ENCODE data around the gene KRT77.

Gene KRT77

GRCh38 chr12:52685406-52685890 is 17.9 kb downstream of the KRT77 start:
- Histone ChIP-seq H3K36me3 (ENCODE audit: control insufficient read depth, insufficient read depth, low read length) (no peaks in the 10 kb centered on the region), H3K9me3 (ENCODE audit: control insufficient read depth, insufficient read depth, low read length) (no peaks in the 10 kb centered on the region), H3K4me3 (ENCODE audit: low read depth, low read length) (no peak overlapping the region), H3K9ac (ENCODE audit: low read depth, low read length) (no peak overlapping the region), H3K4me1 (ENCODE audit: control insufficient read depth, insufficient read depth, low read length) (0 out of 2 replicates have a peak, but pooled peaks cover under 1% of the 10 kb centered on the region), H3K27ac (ENCODE audit: low read depth, low read length) (no peak overlapping the region), H3K27me3 (ENCODE audit: control insufficient read depth, insufficient read depth, low read length) (peaks cover 10% of the 10 kb centered on the region)

GRCh38 chr12:52684431-52684830 is 18.9 kb downstream of the KRT77 start:
- H3K36me3 ChIP-seq (ENCODE audit: control insufficient read depth, insufficient read depth, low read length) = no peaks in the 10 kb centered on the region
- no peaks in the 10 kb centered on the region; the same call in 1 of the 2 replicates for H3K27me3 ChIP-seq (ENCODE audit: control insufficient read depth, insufficient read depth, low read length)
- H3K4me3 ChIP-seq (ENCODE audit: low read depth, low read length) = no peak overlapping the region
- H3K4me1 ChIP-seq (ENCODE audit: control insufficient read depth, insufficient read depth, low read length) = no peaks in the 10 kb centered on the region
- no peak overlapping the region for H3K9ac ChIP-seq (ENCODE audit: low read depth, low read length)
- H3K9me3 ChIP-seq (ENCODE audit: control insufficient read depth, insufficient read depth, low read length) = no peaks in the 10 kb centered on the region
- no peak overlapping the region for H3K27ac ChIP-seq (ENCODE audit: low read depth, low read length)

GRCh38 chr12:52683575-52684300 is 19.6 kb downstream of the KRT77 start:
- Histone ChIP-seq H3K9ac (ENCODE audit: low read depth, low read length) (no peak overlapping the region), H3K36me3 (ENCODE audit: control insufficient read depth, insufficient read depth, low read length) (no peaks in the 10 kb centered on the region), H3K27ac (ENCODE audit: low read depth, low read length) (no peak overlapping the region), H3K9me3 (ENCODE audit: control insufficient read depth, insufficient read depth, low read length) (no peaks in the 10 kb centered on the region), H3K4me1 (ENCODE audit: control insufficient read depth, insufficient read depth, low read length) (no peaks in the 10 kb centered on the region), H3K4me3 (ENCODE audit: low read depth, low read length) (no peak overlapping the region), H3K27me3 (ENCODE audit: control insufficient read depth, insufficient read depth, low read length) (no peaks in the 10 kb centered on the region; the same call in 1 of the 2 replicates)

- H3K9me3 ChIP-seq (ENCODE audit: control insufficient read depth, insufficient read depth, low read length) = no peaks in the 10 kb centered on the region
- H3K27ac ChIP-seq (ENCODE audit: low read depth, low read length) = no peak overlapping the region
Measured at GRCh38 chr12:52682938-52683574, 20.3 kb downstream of the KRT77 start.

GRCh38 chr12:52682381-52682660 is 21.0 kb downstream of the KRT77 start:
- no peak overlapping the region for H3K27ac ChIP-seq (ENCODE audit: low read depth, low read length)
- H3K36me3 ChIP-seq (ENCODE audit: control insufficient read depth, insufficient read depth, low read length) = no peaks in the 10 kb centered on the region
- H3K9me3 ChIP-seq (ENCODE audit: control insufficient read depth, insufficient read depth, low read length) = no peaks in the 10 kb centered on the region
- H3K27me3 ChIP-seq (ENCODE audit: control insufficient read depth, insufficient read depth, low read length) = no peaks in the 10 kb centered on the region; the same call in 1 of the 2 replicates
- no peaks in the 10 kb centered on the region for H3K4me1 ChIP-seq (ENCODE audit: control insufficient read depth, insufficient read depth, low read length)
- no peak overlapping the region for H3K9ac ChIP-seq (ENCODE audit: low read depth, low read length)
- H3K4me3 ChIP-seq (ENCODE audit: low read depth, low read length) = no peak overlapping the region

More at GRCh38 chr12:52682938-52683574, 20.3 kb downstream of the KRT77 start:
- Histone ChIP-seq H3K9ac (ENCODE audit: low read depth, low read length) (no peak overlapping the region), H3K4me1 (ENCODE audit: control insufficient read depth, insufficient read depth, low read length) (no peaks in the 10 kb centered on the region), H3K27me3 (ENCODE audit: control insufficient read depth, insufficient read depth, low read length) (no peaks in the 10 kb centered on the region; the same call in 1 of the 2 replicates), H3K36me3 (ENCODE audit: control insufficient read depth, insufficient read depth, low read length) (no peaks in the 10 kb centered on the region), H3K4me3 (ENCODE audit: low read depth, low read length) (no peak overlapping the region)

DNA sequence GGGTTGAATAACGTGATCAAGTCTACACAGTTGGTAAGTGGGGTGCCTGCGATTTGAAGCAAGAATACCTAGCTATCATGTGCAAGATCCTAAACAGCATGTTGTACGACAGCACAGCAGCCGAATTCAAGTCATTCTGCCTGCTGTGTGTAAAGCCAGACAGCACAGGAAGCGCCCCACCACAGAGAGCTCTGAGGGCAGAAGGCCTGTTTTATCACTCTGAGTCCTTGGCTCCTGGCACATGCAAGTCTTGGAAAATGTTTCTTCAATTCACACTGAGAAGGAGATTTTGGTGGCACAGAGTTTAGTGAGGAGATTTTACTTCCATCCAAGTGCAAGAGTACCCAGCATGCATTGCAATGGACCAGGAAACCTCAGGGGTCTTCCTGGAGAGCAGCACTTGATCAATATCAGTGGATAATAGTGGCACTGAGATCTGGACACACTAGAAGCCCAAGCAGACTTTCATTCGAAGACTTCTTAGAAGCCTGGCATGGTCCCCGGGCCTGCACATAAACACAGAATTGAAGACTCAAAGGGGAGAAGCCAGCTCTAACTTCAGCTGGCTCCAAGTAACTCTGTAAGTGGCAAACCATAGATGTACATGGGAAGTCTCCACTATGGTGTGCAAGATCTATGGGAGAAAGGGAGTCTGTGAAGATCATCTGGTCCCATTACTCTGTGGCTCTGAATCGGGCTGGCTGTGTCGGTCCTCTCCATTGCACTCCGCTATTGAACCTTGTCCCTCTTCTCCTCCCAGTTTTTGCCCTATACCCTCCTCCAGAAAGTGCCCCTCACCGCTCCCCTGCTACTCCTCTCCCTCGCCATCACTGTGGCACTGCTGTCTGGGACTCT is 21.6 kb downstream of the KRT77 start:
- no peak overlapping the region for H3K9ac ChIP-seq (ENCODE audit: low read depth, low read length)
- no peaks in the 10 kb centered on the region for H3K9me3 ChIP-seq (ENCODE audit: control insufficient read depth, insufficient read depth, low read length)
- no peaks in the 10 kb centered on the region for H3K4me1 ChIP-seq (ENCODE audit: control insufficient read depth, insufficient read depth, low read length)
- H3K27ac ChIP-seq (ENCODE audit: low read depth, low read length) = no peak overlapping the region
- H3K36me3 ChIP-seq (ENCODE audit: control insufficient read depth, insufficient read depth, low read length) = no peaks in the 10 kb centered on the region
- H3K4me3 ChIP-seq (ENCODE audit: low read depth, low read length) = no peak overlapping the region
- H3K27me3 ChIP-seq (ENCODE audit: control insufficient read depth, insufficient read depth, low read length) = no peaks in the 10 kb centered on the region; the same call in 1 of the 2 replicates

- H3K27me3 ChIP-seq (ENCODE audit: control insufficient read depth, insufficient read depth, low read length) = no peaks in the 10 kb centered on the region
- no peak within 1 kb of the TSS for H3K9ac ChIP-seq (ENCODE audit: low read depth, low read length)
- H3K36me3 ChIP-seq (ENCODE audit: control insufficient read depth, insufficient read depth, low read length) = no peaks in the 10 kb centered on the region
- H3K4me3 ChIP-seq (ENCODE audit: low read depth, low read length) = no peak within 1 kb of the TSS
- H3K4me1 ChIP-seq (ENCODE audit: control insufficient read depth, insufficient read depth, low read length) = no peaks in the 10 kb centered on the region
- no peak within 1 kb of the TSS for H3K27ac ChIP-seq (ENCODE audit: low read depth, low read length)
- H3K9me3 ChIP-seq (ENCODE audit: control insufficient read depth, insufficient read depth, low read length) = no peaks in the 10 kb centered on the region
Measured at GRCh38 chr12:52680363-52680762, 23.0 kb downstream of the KRT77 start, which contains the start of gene KRT1. TSS of gene KRT1 (minus strand) at chr12:52680407. CDS start at chr12:52680348, 59 bp downstream.

DNA sequence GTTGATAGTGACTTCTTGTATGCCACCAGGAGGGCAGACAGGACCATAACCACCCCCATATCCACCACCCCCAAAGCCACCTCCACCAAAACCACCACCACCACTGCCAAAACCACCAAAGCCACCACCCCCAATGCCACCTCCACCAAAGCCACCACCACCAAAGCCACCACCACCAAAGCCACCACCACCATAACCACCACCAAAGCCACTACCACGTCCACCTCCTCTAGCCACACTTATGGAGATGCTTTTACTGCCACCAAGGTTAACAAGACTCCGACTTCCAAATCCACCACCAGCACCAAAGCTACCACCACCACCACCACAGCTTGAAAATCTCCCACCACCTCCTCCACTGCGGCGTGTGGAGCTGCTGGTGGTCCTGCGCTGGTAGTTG is 23.4 kb downstream of the KRT77 start:
- Histone ChIP-seq H3K4me3 (ENCODE audit: low read depth, low read length) (no peak overlapping the region), H3K9me3 (ENCODE audit: control insufficient read depth, insufficient read depth, low read length) (no peaks in the 10 kb centered on the region), H3K36me3 (ENCODE audit: control insufficient read depth, insufficient read depth, low read length) (no peaks in the 10 kb centered on the region), H3K27me3 (ENCODE audit: control insufficient read depth, insufficient read depth, low read length) (no peaks in the 10 kb centered on the region), H3K9ac (ENCODE audit: low read depth, low read length) (no peak overlapping the region), H3K4me1 (ENCODE audit: control insufficient read depth, insufficient read depth, low read length) (no peaks in the 10 kb centered on the region), H3K27ac (ENCODE audit: low read depth, low read length) (no peak overlapping the region)

DNA sequence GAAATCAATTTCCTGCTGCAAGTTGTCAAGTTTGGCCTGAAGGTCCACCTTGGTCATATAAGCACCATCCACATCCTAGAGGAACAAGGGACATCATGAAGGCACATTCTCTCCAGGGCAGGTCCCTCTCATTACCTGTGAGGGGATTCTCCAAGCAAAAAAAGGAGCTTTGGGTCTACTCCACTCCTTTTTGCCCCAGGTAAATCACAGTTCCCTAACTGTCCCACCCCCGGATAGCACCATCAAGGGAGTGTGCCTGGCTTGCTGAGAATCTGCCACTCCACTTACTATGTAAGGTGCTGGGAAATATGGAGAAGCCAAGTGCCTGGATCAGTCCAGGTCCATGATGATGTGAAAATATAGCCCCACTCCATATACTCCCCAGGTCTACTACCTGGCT is 25.7 kb downstream of the KRT77 start:
- Histone ChIP-seq H3K4me3 (ENCODE audit: low read depth, low read length) (no peak overlapping the region), H3K9me3 (ENCODE audit: control insufficient read depth, insufficient read depth, low read length) (no peaks in the 10 kb centered on the region), H3K36me3 (ENCODE audit: control insufficient read depth, insufficient read depth, low read length) (no peaks in the 10 kb centered on the region), H3K4me1 (ENCODE audit: control insufficient read depth, insufficient read depth, low read length) (no peaks in the 10 kb centered on the region), H3K27me3 (ENCODE audit: control insufficient read depth, insufficient read depth, low read length) (no peaks in the 10 kb centered on the region), H3K27ac (ENCODE audit: low read depth, low read length) (no peak overlapping the region), H3K9ac (ENCODE audit: low read depth, low read length) (no peak overlapping the region)

DNA sequence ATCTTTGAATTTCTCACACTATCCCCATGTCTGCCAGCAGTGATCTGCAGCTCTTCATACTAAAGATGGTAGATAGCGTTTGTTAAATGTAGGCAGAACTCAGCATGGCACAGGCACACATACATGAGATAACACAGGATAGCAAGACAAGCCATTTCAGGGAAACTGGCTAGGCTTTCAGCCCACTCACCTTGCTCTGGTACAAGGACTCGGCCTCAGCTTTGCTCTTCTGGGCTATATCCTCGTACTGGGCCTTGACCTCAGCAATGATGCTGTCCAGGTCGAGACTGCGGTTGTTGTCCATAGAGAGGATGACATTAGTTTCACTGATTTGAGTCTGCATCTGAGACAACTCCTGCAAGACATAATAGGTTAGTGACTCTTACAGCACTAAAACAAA is 26.2 kb downstream of the KRT77 start:
- no peaks in the 10 kb centered on the region for H3K36me3 ChIP-seq (ENCODE audit: control insufficient read depth, insufficient read depth, low read length)
- H3K27me3 ChIP-seq (ENCODE audit: control insufficient read depth, insufficient read depth, low read length) = no peaks in the 10 kb centered on the region
- no peak overlapping the region for H3K27ac ChIP-seq (ENCODE audit: low read depth, low read length)
- H3K4me3 ChIP-seq (ENCODE audit: low read depth, low read length) = no peak overlapping the region
- H3K9ac ChIP-seq (ENCODE audit: low read depth, low read length) = no peak overlapping the region
- no peaks in the 10 kb centered on the region for H3K4me1 ChIP-seq (ENCODE audit: control insufficient read depth, insufficient read depth, low read length)
- no peaks in the 10 kb centered on the region for H3K9me3 ChIP-seq (ENCODE audit: control insufficient read depth, insufficient read depth, low read length)

- no peaks in the 10 kb centered on the region for H3K36me3 ChIP-seq (ENCODE audit: control insufficient read depth, insufficient read depth, low read length)
- H3K9me3 ChIP-seq (ENCODE audit: control insufficient read depth, insufficient read depth, low read length) = no peaks in the 10 kb centered on the region
- H3K9ac ChIP-seq (ENCODE audit: low read depth, low read length) = no peak overlapping the region
- H3K4me3 ChIP-seq (ENCODE audit: low read depth, low read length) = no peak overlapping the region
- H3K27me3 ChIP-seq (ENCODE audit: control insufficient read depth, insufficient read depth, low read length) = no peaks in the 10 kb centered on the region
- H3K27ac ChIP-seq (ENCODE audit: low read depth, low read length) = no peak overlapping the region
- no peaks in the 10 kb centered on the region for H3K4me1 ChIP-seq (ENCODE audit: control insufficient read depth, insufficient read depth, low read length)
Measured at GRCh38 chr12:52676163-52676562, 27.2 kb downstream of the KRT77 start.
